GM12878 (cell line): ENCODE data around the gene RERE.

Experiments used
- ATF2 ChIP-seq: IDR thresholded peaks from 2 replicates; pipeline ENCODE4 v1.6.1; 2012; ENCODE audit warnings: low read length, inconsistent platforms
- BACH1 ChIP-seq: fragments of 450-650 bp; IDR thresholded peaks from 2 replicates; pipeline ENCODE4 v1.6.1; 2017; ENCODE audit warnings: mild to moderate bottlenecking, borderline replicate concordance
- GABPA ChIP-seq: IDR thresholded peaks from 2 replicates; pipeline ENCODE4 v1.6.1; 2014; ENCODE audit warnings: antibody characterized with exemption, low read depth, mild to moderate bottlenecking, inconsistent platforms
- SP1 ChIP-seq: IDR thresholded peaks from one replicate; pipeline ENCODE4 v1.6.1; 2011; ENCODE audit warnings: low read depth, low read length
- TF ChIP-seq, protein P1 (sequence below), 3 experiments: IDR thresholded peaks in 2 of 3; conservative IDR thresholded peaks in 1 of 3; 2 replicates each; pipeline ENCODE4 v1.5.1; 2011; ENCODE audit warnings: low read depth in 3 of 3, low read length in 3 of 3, mild to moderate bottlenecking in 3 of 3, control low read depth in 2 of 3, moderate library complexity in 2 of 3, inconsistent platforms in 1 of 3, mixed read lengths in 1 of 3; ENCODE audit not compliant: control insufficient read depth in 2 of 3, insufficient read depth in 1 of 3; ENCODE audit errors: extremely low read depth in 1 of 3

DNA sequence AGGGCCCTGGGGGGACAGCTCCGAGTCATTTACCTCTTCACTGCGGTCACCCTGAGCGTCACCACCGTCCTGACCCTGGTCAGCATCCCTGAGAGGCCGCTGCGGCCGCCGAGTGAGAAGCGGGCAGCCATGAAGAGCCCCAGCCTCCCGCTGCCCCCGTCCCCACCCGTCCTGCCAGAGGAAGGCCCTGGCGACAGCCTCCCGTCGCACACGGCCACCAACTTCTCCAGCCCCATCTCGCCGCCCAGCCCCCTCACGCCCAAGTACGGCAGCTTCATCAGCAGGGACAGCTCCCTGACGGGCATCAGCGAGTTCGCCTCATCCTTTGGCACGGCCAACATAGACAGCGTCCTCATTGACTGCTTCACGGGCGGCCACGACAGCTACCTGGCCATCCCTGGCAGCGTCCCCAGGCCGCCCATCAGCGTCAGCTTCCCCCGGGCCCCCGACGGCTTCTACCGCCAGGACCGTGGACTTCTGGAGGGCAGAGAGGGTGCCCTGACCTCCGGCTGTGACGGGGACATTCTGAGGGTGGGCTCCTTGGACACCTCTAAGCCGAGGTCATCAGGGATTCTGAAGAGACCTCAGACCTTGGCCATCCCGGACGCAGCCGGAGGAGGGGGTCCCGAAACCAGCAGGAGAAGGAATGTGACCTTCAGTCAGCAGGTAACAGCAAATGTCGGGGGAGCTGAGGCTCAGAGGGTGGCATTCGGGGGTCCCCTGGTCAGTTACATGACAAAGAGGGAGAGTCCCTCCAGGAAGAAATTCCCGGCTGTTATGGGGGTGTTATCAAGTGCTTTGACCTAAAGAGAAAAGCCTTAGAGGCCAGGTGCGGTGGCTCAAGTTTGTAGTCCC lies 486.9 kb downstream of the RERE start:
- TF ChIP-seq, protein P1, sequence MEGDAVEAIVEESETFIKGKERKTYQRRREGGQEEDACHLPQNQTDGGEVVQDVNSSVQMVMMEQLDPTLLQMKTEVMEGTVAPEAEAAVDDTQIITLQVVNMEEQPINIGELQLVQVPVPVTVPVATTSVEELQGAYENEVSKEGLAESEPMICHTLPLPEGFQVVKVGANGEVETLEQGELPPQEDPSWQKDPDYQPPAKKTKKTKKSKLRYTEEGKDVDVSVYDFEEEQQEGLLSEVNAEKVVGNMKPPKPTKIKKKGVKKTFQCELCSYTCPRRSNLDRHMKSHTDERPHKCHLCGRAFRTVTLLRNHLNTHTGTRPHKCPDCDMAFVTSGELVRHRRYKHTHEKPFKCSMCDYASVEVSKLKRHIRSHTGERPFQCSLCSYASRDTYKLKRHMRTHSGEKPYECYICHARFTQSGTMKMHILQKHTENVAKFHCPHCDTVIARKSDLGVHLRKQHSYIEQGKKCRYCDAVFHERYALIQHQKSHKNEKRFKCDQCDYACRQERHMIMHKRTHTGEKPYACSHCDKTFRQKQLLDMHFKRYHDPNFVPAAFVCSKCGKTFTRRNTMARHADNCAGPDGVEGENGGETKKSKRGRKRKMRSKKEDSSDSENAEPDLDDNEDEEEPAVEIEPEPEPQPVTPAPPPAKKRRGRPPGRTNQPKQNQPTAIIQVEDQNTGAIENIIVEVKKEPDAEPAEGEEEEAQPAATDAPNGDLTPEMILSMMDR (IDR thresholded peaks at IDR 0.05 in 2 of 3, conservative IDR thresholded peaks at IDR 0.05 in 1 of 3; ENCODE audit: control insufficient read depth in 2 of 3, extremely low read depth in 1 of 3, insufficient read depth in 1 of 3, low read depth in 3 of 3, low read length in 3 of 3), result no peak
- TF ChIP-seq GABPA, result no peak
- no peak for TF ChIP-seq SP1
- no peak for TF ChIP-seq ATF2
- no peak for TF ChIP-seq BACH1
